Type B pancreatic cell (in vitro differentiated cells): ENCODE data around the gene STAT5A. TPM values are rescaled to one million over a fixed set of nuclear protein-coding genes. Genes with fewer than 3 reads are reported as not detected.
"Not testable (repeated sequence)": the region's sequence is repeated elsewhere in the genome, so short reads cannot be mapped to it uniquely, and the experiment has no call there.

Experiments
- DNase-seq: peaks from one replicate; pipeline ENCODE4 v3.0.0; 2021; ENCODE audit warnings: mixed read lengths; ENCODE audit not compliant: unreplicated experiment; ENCODE audit errors: extremely low spot score
- H3K27ac Mint-ChIP-seq: 2 replicates; pipeline ENCODE4 v1.8.0; 2021; ENCODE audit warnings: mild to moderate bottlenecking, mixed read lengths
- H3K27me3 Mint-ChIP-seq: 2 replicates; pipeline ENCODE4 v1.8.0; 2021; ENCODE audit warnings: mixed read lengths
- H3K36me3 Mint-ChIP-seq: 2 replicates; pipeline ENCODE4 v1.8.0; 2021; ENCODE audit warnings: mixed read lengths
- H3K4me1 Mint-ChIP-seq: one replicate; pipeline ENCODE4 v1.8.0; 2021; ENCODE audit warnings: mixed read lengths; ENCODE audit not compliant: unreplicated experiment
- H3K4me3 Mint-ChIP-seq: 2 replicates; pipeline ENCODE4 v1.8.0; 2021; ENCODE audit warnings: mild to moderate bottlenecking, mixed read lengths
- H3K9me3 Mint-ChIP-seq: 2 replicates; pipeline ENCODE4 v1.8.0; 2021; ENCODE audit warnings: mixed read lengths
- total RNA-seq: library from RNA; stranded (reverse); gene quantifications from 2 replicates; pipeline ENCODE4 v1.2.1, GENCODE V29; 2021; ENCODE audit warnings: low replicate concordance
- TF ChIP-seq, protein P1 (sequence below): fragments of 200-600 bp; sonication (generic); conservative IDR thresholded peaks from 2 replicates; pipeline ENCODE4 v1.5.0; 2021; ENCODE audit warnings: antibody characterized with exemption, mild to moderate bottlenecking

STAT5A gene
- total RNA-seq, 1 donor from 2014 or later = 2.0 TPM

DNA sequence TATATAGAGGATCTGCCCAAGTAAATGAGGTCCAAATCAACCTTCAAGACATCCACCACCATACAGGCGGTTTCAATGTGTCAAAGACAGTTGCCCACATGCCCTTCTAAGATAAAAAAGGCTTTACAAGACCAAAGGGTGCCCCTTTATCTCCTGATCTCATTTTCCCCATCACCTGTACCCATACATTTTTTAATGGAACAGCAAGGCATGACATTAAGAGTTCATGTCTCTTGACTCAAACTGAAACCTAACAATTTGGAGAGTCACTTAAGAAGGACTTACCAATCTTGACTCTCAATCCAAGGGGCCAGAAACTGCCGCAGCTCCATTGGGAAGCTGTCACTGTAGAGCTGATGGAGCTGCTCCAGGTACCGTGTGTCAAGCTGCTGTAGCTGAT lies 59.8 kb downstream of the STAT5A start:
- TF ChIP-seq, protein P1, sequence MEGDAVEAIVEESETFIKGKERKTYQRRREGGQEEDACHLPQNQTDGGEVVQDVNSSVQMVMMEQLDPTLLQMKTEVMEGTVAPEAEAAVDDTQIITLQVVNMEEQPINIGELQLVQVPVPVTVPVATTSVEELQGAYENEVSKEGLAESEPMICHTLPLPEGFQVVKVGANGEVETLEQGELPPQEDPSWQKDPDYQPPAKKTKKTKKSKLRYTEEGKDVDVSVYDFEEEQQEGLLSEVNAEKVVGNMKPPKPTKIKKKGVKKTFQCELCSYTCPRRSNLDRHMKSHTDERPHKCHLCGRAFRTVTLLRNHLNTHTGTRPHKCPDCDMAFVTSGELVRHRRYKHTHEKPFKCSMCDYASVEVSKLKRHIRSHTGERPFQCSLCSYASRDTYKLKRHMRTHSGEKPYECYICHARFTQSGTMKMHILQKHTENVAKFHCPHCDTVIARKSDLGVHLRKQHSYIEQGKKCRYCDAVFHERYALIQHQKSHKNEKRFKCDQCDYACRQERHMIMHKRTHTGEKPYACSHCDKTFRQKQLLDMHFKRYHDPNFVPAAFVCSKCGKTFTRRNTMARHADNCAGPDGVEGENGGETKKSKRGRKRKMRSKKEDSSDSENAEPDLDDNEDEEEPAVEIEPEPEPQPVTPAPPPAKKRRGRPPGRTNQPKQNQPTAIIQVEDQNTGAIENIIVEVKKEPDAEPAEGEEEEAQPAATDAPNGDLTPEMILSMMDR = no peak
- Mint-ChIP-seq H3K27me3 (no peaks in the 10 kb centered on the region), H3K4me3 (no peak overlapping the region), H3K36me3 (peaks cover 14% of the 10 kb centered on the region), H3K4me1 (peaks cover 6% of the 10 kb centered on the region), H3K9me3 (no peaks in the 10 kb centered on the region), H3K27ac (no peak overlapping the region)
- DNase-seq = no peak

- TF ChIP-seq, protein P1 = no peak
- no peaks in the 10 kb centered on the region for H3K9me3 Mint-ChIP-seq
- H3K27ac Mint-ChIP-seq = no peak overlapping the region
- H3K4me3 Mint-ChIP-seq = no peak overlapping the region
- H3K36me3 Mint-ChIP-seq = no peaks in the 10 kb centered on the region
- no peaks in the 10 kb centered on the region for H3K27me3 Mint-ChIP-seq
- no peak for DNase-seq
- peaks cover 4% of the 10 kb centered on the region for H3K4me1 Mint-ChIP-seq
Observed at GRCh38 chr17:42354956-42355843, 66.9 kb downstream of the STAT5A start.

DNA sequence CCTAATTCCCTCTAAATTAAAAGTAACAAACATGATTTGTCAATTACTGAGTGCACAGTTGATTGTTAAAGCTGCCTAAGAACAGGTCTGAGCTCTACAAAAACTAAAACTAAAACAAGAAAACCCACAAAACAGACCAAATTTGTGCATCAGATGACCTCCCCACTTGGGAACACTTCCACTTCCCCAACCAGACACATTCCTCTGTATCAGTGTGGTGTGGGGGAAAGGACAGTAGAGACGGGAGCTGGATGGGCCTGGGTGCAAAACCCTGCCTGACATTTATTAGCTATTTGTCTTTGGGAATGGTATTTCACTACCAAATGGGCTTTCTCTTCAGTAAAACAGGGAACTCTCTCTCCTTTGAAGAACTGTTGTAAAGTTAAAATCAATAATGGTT lies 70.1 kb downstream of the STAT5A start:
- H3K4me1 Mint-ChIP-seq = peaks cover 22% of the 10 kb centered on the region
- TF ChIP-seq, protein P1 = no peak
- H3K27me3 Mint-ChIP-seq = no peaks in the 10 kb centered on the region
- peaks cover 3% of the 10 kb centered on the region for H3K36me3 Mint-ChIP-seq
- no peak overlapping the region for H3K4me3 Mint-ChIP-seq
- no peak for DNase-seq
- H3K27ac Mint-ChIP-seq = no peak overlapping the region
- no peaks in the 10 kb centered on the region for H3K9me3 Mint-ChIP-seq

DNA sequence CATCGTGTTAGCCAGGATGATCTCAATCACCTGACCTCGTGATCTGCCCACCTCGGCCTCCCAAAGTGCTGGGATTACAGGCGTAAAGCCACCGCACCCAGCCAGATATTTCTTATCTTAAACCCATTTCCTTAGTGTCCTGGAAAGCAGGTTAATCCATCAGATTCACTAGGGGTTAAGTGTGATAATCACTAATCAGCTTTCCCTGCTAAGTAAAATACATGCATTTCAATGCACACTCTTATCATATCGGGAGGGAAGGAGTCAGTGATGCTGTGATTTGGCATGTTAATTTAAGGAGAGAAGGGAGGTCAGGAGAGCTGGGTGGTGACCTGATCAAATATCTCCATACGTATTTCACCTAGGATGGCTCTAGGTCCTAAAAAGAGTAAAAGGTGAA lies 70.8 kb downstream of the STAT5A start:
- Mint-ChIP-seq H3K4me1 (peaks cover 19% of the 10 kb centered on the region), H3K27me3 (no peaks in the 10 kb centered on the region), H3K36me3 (peaks cover 3% of the 10 kb centered on the region), H3K9me3 (no peaks in the 10 kb centered on the region), H3K4me3 (no peak overlapping the region), H3K27ac (no peak overlapping the region)
- no peak for DNase-seq
- TF ChIP-seq, protein P1 = no peak

- not testable (repeated sequence) for H3K36me3 Mint-ChIP-seq, H3K4me3 Mint-ChIP-seq, DNase-seq, H3K27ac Mint-ChIP-seq, H3K27me3 Mint-ChIP-seq, H3K9me3 Mint-ChIP-seq
- peaks cover 25% of the 10 kb centered on the region for H3K4me1 Mint-ChIP-seq
Observed at GRCh38 chr17:42360388-42360787, 72.1 kb downstream of the STAT5A start.

Other genes with a start within 250 kb of the STAT5A start
- 2.1 and 3.0 TPM in 2 replicates for gene C17orf113, start 237.9 kb upstream of the STAT5A start, total RNA-seq
- 1.7 and 3.3 TPM in 2 replicates for gene ZNF385C, start 190.0 kb upstream of the STAT5A start, total RNA-seq
- 0.72 and 1.3 TPM in 2 replicates for gene DHX58, start 175.8 kb upstream of the STAT5A start, total RNA-seq
- gene KAT2A, start 167.1 kb upstream of the STAT5A start, total RNA-seq = 36.0 and 63.5 TPM in 2 replicates
- 0.36 TPM in 1 of 2 replicates, not detected in the other for gene HSPB9, start 165.7 kb upstream of the STAT5A start, total RNA-seq
- 85.6 and 107 TPM in 2 replicates for gene RAB5C, start 133.5 kb upstream of the STAT5A start, total RNA-seq
- not detected in 2 replicates for gene KCNH4, start 107.4 kb upstream of the STAT5A start, total RNA-seq
- not detected in 2 replicates for gene HCRT, start 103.0 kb upstream of the STAT5A start, total RNA-seq
- gene GHDC, start 94.0 kb upstream of the STAT5A start, total RNA-seq = 4.4 and 6.4 TPM in 2 replicates
- gene STAT5B, start 12.1 kb upstream of the STAT5A start, total RNA-seq = 22.0 and 42.3 TPM in 2 replicates
- 64.9 and 80.1 TPM in 2 replicates for gene STAT3, start 99.9 kb downstream of the STAT5A start, total RNA-seq
- gene CAVIN1, start 134.8 kb downstream of the STAT5A start, total RNA-seq = 21.9 and 49.0 TPM in 2 replicates
- gene ATP6V0A1, start 170.4 kb downstream of the STAT5A start, total RNA-seq = 65.5 and 69.4 TPM in 2 replicates
- 24.0 and 26.5 TPM in 2 replicates for gene NAGLU, start 247.7 kb downstream of the STAT5A start, total RNA-seq